ENCODE measurements around the gene ZBTB18.

The ZBTB18 gene

DNA sequence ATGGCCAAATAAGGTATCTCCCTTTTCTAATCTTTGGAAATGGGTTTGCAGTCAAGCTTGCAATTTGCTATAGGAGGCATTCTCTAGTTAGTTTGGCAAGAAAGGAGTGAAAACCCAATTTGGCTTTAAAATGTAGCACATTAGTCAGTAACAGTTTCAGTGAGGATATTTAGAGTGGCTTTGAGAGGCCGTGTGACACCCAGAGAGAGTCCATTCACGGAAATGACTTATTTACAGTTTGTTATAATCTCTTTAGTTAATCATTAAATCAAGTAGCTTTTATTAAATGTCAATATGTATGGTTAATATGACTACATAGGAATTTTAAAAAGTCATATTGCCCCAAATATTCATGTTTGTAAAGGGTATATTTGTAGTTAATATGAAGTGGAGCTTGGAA lies 9.6 kb downstream of the ZBTB18 start:
- Histone ChIP-seq H3K4me3 (replicated peaks; ENCODE audit: insufficient read depth, low read length) (no peak overlapping the region), H3K27me3 (ENCODE audit: insufficient read depth, poor library complexity, severe bottlenecking) (no peaks in the 10 kb centered on the region), H3K27ac (replicated peaks) (no peak overlapping the region)
- no peak for DNase-seq (ENCODE audit: low read depth in 1 of 2, low spot score in 1 of 2)
- no peak for TF ChIP-seq SPI1 (IDR thresholded peaks at IDR 0.05; ENCODE audit: borderline replicate concordance, low read depth)
- TF ChIP-seq, protein P1, sequence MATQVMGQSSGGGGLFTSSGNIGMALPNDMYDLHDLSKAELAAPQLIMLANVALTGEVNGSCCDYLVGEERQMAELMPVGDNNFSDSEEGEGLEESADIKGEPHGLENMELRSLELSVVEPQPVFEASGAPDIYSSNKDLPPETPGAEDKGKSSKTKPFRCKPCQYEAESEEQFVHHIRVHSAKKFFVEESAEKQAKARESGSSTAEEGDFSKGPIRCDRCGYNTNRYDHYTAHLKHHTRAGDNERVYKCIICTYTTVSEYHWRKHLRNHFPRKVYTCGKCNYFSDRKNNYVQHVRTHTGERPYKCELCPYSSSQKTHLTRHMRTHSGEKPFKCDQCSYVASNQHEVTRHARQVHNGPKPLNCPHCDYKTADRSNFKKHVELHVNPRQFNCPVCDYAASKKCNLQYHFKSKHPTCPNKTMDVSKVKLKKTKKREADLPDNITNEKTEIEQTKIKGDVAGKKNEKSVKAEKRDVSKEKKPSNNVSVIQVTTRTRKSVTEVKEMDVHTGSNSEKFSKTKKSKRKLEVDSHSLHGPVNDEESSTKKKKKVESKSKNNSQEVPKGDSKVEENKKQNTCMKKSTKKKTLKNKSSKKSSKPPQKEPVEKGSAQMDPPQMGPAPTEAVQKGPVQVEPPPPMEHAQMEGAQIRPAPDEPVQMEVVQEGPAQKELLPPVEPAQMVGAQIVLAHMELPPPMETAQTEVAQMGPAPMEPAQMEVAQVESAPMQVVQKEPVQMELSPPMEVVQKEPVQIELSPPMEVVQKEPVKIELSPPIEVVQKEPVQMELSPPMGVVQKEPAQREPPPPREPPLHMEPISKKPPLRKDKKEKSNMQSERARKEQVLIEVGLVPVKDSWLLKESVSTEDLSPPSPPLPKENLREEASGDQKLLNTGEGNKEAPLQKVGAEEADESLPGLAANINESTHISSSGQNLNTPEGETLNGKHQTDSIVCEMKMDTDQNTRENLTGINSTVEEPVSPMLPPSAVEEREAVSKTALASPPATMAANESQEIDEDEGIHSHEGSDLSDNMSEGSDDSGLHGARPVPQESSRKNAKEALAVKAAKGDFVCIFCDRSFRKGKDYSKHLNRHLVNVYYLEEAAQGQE (IDR thresholded peaks at IDR 0.05; ENCODE audit: insufficient replicate concordance, low read depth) = no peak
- no peak for TF ChIP-seq CTCF (IDR thresholded peaks at IDR 0.05; ENCODE audit: insufficient read depth, low read length)
- TF ChIP-seq POLR2AphosphoS5 (IDR thresholded peaks at IDR 0.05; ENCODE audit: low read depth) = no peak
- no peak for TF ChIP-seq GABPA (IDR thresholded peaks at IDR 0.05; ENCODE audit: low read depth)

GRCh38 chr1:244062156-244062725 lies 11.2 kb downstream of the ZBTB18 start:
- no peaks in the 10 kb centered on the region for H3K27me3 ChIP-seq (ENCODE audit: insufficient read depth, poor library complexity, severe bottlenecking)
- TF ChIP-seq, protein P1 (IDR thresholded peaks at IDR 0.05; ENCODE audit: insufficient replicate concordance, low read depth) = no peak
- no peak for TF ChIP-seq POLR2AphosphoS5 (IDR thresholded peaks at IDR 0.05; ENCODE audit: low read depth)
- no peak for TF ChIP-seq CTCF (IDR thresholded peaks at IDR 0.05; ENCODE audit: insufficient read depth, low read length)
- TF ChIP-seq SPI1 (IDR thresholded peaks at IDR 0.05; ENCODE audit: borderline replicate concordance, low read depth) = no peak
- no peak for TF ChIP-seq GABPA (IDR thresholded peaks at IDR 0.05; ENCODE audit: low read depth)
- DNase-seq (ENCODE audit: low read depth in 1 of 2, low spot score in 1 of 2) = no peak

DNA sequence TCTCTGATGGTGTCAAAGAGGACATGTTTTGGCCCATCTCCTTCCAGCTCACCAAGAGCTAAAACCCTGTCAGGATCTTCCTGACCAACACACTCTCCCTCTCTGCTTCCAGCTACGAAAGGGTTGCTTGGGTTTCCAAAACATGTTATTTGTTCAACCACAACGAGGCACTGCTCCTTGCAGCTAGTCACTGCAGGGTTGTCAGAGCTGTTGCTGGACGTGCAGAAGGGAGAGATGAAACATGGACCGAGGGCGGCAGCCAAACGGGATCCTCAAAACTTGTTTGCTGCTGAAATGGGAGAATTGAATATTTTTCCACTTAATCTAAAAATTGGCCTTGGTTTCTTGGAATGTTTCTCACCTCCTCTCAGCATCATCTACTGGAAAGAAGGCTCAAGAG lies 12.4 kb downstream of the ZBTB18 start:
- TF ChIP-seq CTCF (IDR thresholded peaks at IDR 0.05; ENCODE audit: insufficient read depth, low read length) (no peak), GABPA (IDR thresholded peaks at IDR 0.05; ENCODE audit: low read depth) (no peak), SPI1 (IDR thresholded peaks at IDR 0.05; ENCODE audit: borderline replicate concordance, low read depth) (no peak), POLR2AphosphoS5 (IDR thresholded peaks at IDR 0.05; ENCODE audit: low read depth) (no peak)
- TF ChIP-seq, protein P1 (IDR thresholded peaks at IDR 0.05; ENCODE audit: insufficient replicate concordance, low read depth) = no peak
- DNase-seq (ENCODE audit: low read depth in 1 of 2, low spot score in 1 of 2) = no peak
- Histone ChIP-seq H3K27me3 (ENCODE audit: insufficient read depth, poor library complexity, severe bottlenecking) (no peaks in the 10 kb centered on the region), H3K27ac (replicated peaks) (no peak overlapping the region), H3K4me3 (replicated peaks; ENCODE audit: insufficient read depth, low read length) (no peak overlapping the region)

More at GRCh38 chr1:244062156-244062725, 11.2 kb downstream of the ZBTB18 start:
- Histone ChIP-seq H3K27ac (replicated peaks) (no peak overlapping the region), H3K4me3 (replicated peaks; ENCODE audit: insufficient read depth, low read length) (no peak overlapping the region)
